NCI-H1092 treated with DMSO at 0.1 percent for 48 hours (cell line): ENCODE measurements around the gene TMC4.
A peak's percentile ranks its signal among the peaks of the same experiment; 100 is the strongest.

ENCODE experiments used
- DNase-seq: peaks from one replicate; lab custom pipeline; 2025; lab: John Stamatoyannopoulos, UW

TMC4 gene

GRCh38 chr19:54154603-54155345 lies 18.2 kb downstream of the TMC4 start:
- no peak for DNase-seq

GRCh38 chr19:54153731-54154326 lies 19.1 kb downstream of the TMC4 start:
- no peak for DNase-seq

GRCh38 chr19:54152878-54153524 lies 20.0 kb downstream of the TMC4 start:
- DNase-seq: no peak

- no peak for DNase-seq
Observed at GRCh38 chr19:54152267-54152666, 20.7 kb downstream of the TMC4 start.

DNA sequence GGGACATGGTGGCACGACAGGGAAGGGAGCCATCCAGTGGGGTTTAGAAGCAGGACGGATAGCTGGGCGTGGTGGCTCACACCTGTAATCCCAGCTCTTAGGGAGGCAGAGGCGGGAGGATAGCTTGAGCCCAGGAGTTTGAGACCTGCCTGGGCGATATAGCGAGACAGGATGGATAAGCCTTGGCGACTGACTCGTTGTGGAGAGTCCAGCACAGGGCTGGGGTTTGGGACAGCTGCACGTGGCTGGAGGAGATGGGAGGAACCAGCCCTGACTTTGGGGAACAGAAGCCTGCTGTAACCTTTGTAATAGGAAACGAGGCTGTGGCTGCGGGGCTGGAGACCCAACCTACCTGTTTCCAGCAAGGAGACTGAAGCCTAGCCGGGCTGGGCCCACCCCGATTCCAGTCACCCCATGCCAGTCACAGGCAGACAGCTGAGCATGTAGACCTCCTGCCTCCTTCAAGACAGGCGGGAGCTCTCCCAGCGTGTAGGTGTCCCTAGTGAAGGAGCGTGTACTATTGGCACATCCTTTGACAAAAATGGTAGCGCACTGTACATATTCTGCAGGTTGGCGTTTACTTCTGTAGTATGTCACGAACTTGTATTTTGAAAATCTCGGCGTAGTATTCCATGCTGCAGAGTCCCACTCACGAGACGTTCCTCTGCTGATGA lies 21.5 kb downstream of the TMC4 start:
- DNase-seq: no peak

DNA sequence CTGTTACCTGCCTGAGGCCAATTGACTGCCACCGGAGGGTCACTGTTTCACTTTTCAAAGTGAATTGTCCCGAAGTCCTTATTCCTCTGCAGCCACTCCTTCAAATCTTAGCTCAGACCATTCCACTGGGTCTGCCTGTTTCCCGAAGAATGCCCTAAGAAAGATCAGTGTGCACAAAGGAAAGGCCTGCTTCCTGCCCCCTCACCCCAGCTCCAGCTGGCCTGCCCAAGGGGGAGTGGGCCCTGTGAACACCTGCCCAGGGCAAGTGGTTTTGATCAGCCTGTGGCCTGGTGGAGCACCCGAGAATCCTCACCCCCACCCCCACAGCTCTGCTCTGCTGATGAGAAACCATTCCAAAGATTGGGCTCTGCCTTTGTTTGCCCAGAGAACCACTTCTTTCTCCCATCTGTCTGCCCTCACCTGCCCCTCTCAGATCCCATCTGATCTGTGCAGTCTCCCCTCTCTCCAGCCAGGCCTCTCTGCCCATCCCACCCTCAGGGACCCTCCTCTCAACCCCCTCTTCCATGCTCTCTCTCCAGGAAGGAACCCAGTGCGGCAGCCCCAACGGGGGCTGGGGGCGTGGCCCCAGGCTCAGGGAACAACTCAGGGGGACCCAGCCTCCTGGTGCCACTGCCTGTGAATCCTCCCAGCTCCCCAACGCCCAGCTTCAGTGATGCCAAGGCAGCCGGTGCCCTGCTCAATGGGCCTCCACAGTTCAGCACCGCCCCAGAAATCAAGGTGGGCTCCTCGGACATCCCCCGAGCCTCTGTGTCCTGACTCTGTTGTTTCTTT lies 23.7 kb downstream of the TMC4 start:
- no peak for DNase-seq

- no peak for DNase-seq
Observed at GRCh38 chr19:54148158-54148557, 24.8 kb downstream of the TMC4 start.

DNA sequence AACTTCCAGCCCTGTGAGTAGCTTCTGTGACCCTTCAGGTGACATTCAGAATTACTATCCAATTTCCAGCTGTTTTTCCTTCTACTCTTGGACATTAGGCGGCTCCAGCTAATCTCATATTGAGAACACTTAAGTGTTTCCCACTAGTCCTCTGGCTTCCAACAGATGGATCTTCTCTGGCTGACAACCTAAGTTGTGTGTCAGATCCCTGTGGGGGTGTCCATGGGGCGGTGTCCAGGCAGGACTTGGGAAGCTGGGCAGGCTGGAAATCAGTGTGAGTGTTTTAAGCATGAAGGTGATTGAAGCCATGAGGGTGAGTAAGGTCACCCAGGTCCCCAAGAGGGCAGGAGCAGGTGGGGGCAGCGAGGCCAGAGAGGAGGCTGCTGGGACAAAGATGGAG lies 25.3 kb downstream of the TMC4 start:
- no peak for DNase-seq

DNA sequence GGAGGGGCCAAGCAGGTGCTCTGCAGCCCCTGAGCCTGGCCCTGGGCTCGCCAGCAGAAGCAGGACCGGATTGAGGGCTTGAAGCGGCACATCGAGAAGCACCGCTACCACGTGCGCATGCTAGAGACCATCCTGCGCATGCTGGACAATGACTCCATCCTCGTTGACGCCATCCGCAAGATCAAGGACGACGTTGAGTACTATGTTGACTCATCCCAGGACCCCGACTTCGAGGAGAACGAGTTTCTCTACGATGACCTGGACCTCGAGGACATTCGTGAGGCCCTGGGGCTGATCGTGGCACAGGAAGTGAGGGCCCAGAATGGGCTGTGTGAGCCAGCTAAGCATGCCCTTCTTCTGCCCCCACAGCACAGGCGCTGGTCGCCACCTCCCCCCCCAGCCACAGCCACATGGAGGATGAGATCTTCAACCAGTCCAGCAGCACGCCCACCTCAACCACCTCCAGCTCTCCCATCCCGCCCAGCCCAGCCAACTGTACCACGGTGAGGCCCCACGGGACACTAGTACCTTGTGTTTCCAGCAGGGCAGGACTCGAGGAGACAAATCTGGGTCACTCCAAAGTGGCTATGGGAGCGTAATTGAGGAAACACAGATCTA lies 27.3 kb downstream of the TMC4 start:
- DNase-seq: no peak

DNA sequence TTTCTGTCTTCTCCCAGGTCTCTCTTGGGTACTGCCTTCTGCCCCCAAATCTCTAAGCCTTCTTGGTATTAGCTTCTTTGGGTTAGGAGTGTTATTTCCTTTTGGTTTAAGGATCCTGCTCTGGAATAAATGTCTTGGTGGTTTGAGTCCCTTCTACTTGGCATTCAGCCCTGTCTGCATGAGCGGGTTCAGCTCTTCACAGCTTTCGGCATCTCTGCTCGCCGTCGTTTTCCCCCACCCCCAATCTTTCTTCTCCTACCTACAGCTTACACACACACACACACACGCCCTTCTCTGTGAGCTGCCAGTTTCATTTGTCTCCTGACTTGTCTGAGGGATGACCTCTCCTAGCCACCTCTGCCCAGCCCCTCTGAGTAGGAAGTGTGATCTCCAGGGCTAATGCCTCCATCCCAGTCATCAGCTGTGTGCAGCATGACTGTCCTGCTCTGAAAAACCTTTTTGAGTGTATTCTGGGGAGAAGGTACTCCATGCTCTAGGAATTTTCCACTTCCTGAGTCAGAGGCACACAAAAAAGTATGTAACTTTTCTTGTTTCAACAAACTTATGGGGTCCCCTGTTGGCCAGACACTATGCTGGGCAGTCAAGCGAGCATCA lies 30.7 kb downstream of the TMC4 start:
- no peak for DNase-seq

DNA sequence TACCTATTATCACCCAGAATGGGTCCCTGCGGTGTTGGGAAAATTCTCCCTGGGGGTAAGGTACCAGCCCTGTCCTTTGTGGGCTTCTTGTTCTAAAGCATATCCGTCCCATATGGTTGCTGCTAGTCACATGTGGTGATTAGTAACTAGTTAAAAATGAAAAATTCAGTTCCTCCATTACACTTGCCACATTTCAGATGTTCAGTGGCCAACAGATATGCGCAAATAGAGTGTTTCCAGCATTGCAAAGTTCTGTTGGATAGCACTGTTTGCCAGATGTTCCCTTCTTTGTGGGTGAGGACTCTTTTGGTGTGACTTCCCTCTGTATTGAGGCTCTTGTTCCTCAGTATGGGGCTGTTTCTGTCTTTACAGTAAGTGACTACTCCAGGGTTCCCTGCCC lies 31.6 kb downstream of the TMC4 start:
- no peak for DNase-seq

GRCh38 chr19:54138489-54139256 lies 34.3 kb downstream of the TMC4 start:
- DNase-seq: no peak

DNA sequence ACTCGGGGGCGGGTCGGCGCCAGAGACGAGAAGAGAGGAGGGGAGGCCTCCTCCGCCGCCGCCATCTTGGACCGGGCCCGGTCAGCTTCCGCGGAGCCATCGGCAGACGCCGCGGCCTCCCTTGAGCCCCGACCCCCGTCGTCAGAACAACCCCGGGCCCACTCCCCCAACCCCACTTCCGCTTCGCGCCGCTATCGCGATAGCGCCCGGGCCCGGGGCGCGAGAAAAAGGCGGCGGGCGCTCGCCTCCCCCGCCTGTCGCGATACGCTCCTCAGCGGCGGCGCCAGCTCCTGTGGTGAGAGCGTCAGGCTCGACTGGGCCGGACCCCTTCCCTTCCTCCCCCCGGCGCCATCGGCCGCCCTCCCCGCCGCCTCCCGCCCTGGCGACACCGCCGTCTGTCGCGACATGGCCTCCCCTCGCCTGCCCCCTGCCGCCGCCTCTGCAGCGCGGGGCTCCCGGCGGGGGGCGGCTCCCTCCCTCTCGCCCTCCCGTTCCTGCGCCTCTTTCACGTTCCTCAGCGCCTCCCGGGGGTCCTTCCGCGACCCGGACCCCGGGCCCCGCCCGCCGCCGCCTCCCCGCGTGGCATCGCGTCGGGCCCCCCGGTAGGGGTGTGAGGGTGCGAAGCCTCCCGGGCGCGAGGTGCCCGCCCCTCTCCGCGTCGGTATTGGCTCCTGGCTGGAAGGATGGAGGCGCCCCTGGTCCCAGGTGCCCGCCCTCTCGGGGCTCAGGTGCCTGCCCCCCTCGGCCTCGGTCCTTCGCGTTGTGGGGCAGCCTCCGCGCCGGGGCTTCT lies 35.1 kb downstream of the TMC4 start, which contains the start of gene CNOT3:
CNOT3 (plus strand) TSS at position 64 of the 790 bp plus-strand sequence. CDS start 5,217 bp downstream, outside the sequence.
- no peak for DNase-seq

- peak; percentile 99 for DNase-seq
Observed at GRCh38 chr19:54136864-54137698, 35.9 kb downstream of the TMC4 start.

DNA sequence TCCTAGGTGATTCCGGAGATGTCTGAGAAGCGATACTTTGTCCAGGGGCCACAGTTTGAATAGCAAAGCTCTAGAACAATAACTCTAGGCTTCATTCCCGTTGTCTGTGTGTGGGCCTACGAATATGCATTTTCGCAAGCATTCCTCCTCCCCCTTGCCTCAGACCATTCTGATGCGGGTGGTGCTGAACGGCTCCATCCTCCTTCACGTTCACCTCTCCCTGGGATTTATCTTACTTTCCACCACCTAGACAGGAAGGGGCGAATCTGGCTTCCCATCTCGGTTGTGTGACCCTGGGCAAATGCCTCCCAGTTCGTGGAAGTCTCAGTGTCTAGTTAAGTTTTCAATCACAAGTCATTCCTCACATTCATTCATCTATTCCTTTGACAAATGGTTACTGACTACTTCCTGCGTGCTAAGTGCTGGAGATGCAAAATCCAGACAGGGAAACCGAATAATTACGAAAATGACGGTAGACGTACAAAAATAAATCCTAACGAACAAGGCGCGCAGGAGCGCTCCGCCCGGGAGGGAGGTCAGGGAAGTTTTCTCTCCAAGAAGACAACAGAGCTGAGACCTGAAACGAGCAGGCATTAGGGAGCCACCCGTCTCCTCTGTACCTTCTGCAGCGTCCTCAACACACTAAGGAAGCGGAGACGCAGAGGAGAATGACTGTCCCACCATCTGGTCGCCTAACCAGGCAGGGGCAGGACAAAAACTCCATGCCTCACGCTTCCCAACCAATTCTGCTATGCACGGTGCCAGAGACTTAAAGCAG lies 36.7 kb downstream of the TMC4 start:
- no peak for DNase-seq

- no peak for DNase-seq
Observed at GRCh38 chr19:54133957-54134590, 38.9 kb downstream of the TMC4 start.

DNA sequence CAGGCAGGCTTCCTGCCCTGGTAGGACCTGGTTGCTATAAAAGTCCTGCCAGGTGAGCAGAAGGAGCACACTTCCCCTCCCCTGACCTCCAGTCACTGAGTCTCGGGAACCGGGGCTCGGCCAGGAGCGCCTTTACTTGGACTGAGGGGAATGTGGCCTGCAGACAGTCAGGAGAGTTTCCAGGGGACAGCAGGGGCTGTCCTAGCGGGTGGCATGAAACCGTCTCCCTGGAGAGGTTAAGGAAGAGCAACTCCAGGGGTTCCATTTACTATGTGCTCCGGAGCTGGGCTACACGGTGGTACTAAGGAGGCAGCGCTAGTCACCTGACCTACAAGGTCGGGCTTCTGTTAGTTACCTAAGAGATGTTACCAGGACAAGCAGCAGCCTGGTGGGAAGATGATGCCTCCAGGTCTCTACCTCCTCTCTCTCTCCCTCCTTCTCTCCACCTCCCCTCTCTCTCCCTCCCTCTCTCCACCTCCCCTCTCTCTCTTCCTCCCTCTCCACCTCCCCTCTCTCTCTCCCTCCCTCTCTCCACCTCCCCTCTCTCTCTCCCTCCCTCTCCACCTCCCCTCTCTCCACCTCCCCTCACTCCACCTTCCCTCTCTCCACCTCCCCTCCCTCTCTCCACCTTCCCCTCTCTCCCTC lies 39.5 kb downstream of the TMC4 start:
- peak; percentile 3 for DNase-seq
